ENCODE data around the gene OR10H4.

GRCh38 chr19:15964231-15964630, 15.4 kb downstream of the OR10H4 start:
- TF ChIP-seq CTCF (IDR thresholded peaks at IDR 0.05) (no peak), POLR2A (IDR thresholded peaks at IDR 0.05) (no peak)
